Measurements from ENCODE around the gene TCEA2.
A peak's percentile ranks its signal among the peaks of the same experiment; 100 is the strongest.

TCEA2 gene

GRCh38 chr20:64080013-64080812 lies 17.2 kb downstream of the TCEA2 start, which contains the start of gene OPRL1:
Gene OPRL1, plus strand, starts transcription at chr20:64080082. Its CDS starts 12,639 bp downstream, at chr20:64092721.
- no peak for TF ChIP-seq CTCF (IDR thresholded peaks at IDR 0.05; ENCODE audit: insufficient read depth, low read depth, low read length, missing control alignments)
- H3K4me3 ChIP-seq (ENCODE audit: low read length): peak within 1 kb of the TSS; percentile 60
- DNase-seq (ENCODE audit: low read depth): no peak

- H3K4me3 ChIP-seq (ENCODE audit: low read length): no peak overlapping the region
- no peak for DNase-seq (ENCODE audit: low read depth)
- TF ChIP-seq CTCF (IDR thresholded peaks at IDR 0.05; ENCODE audit: insufficient read depth, low read depth, low read length, missing control alignments): no peak
Observed at GRCh38 chr20:64080813-64081623, 18.0 kb downstream of the TCEA2 start.

- TF ChIP-seq CTCF (IDR thresholded peaks at IDR 0.05; ENCODE audit: insufficient read depth, low read depth, low read length, missing control alignments): no peak
- no peak overlapping the region for H3K4me3 ChIP-seq (ENCODE audit: low read length)
- DNase-seq (ENCODE audit: low read depth): no peak
Observed at GRCh38 chr20:64081624-64081964, 18.6 kb downstream of the TCEA2 start.

- no peak for DNase-seq (ENCODE audit: low read depth)
- TF ChIP-seq CTCF (IDR thresholded peaks at IDR 0.05; ENCODE audit: insufficient read depth, low read depth, low read length, missing control alignments): no peak
- H3K4me3 ChIP-seq (ENCODE audit: low read length): no peak overlapping the region
Observed at GRCh38 chr20:64082126-64082731, 19.2 kb downstream of the TCEA2 start.

- no peak for DNase-seq (ENCODE audit: low read depth)
- no peak for TF ChIP-seq CTCF (IDR thresholded peaks at IDR 0.05; ENCODE audit: insufficient read depth, low read depth, low read length, missing control alignments)
- H3K4me3 ChIP-seq (ENCODE audit: low read length): no peak overlapping the region
Observed at GRCh38 chr20:64082820-64083377, 19.9 kb downstream of the TCEA2 start.

GRCh38 chr20:64083378-64083803 lies 20.4 kb downstream of the TCEA2 start:
- TF ChIP-seq CTCF (IDR thresholded peaks at IDR 0.05; ENCODE audit: insufficient read depth, low read depth, low read length, missing control alignments): peak; percentile 39
- peak; percentile 82 for DNase-seq (ENCODE audit: low read depth)
- peak overlapping the region; percentile 27 for H3K4me3 ChIP-seq (ENCODE audit: low read length)
